ENCODE measurements around the gene LIPC.

LIPC gene

GRCh38 chr15:58520936-58521292, 89.1 kb downstream of the LIPC start:
- no peak for DNase-seq

DNA sequence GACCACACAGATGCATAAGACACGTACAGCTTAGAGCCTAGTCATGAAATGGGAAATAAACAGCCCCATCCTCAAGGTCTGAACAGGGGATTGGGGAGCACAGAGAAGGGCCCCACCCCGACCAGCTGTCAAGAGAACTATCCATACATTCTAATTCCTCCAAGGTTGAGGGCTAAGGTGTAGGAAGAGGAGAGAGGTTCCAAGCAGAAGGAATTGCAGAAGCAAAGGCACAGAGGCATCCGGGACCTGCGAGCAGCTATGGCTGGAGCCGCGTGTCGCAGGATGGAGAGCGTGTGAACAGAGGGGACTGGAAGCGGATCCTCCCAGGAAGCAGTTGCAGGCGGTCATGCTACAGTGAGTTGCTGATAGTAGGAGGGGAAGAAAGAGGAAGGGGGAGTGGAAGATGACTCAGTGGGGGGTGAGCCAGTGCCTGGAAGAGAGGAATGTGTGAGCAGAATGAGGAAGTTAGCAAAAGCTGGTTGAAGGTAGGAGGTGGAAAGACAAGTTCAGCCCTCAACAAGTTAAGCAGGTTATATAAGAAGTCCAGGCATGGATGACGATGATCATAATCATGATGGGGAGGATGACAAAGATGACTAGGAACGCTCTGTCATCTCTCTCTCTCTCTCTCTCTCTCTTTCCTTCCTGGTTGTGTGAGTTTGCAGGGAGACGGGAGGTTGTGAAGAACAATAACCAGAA, 89.7 kb downstream of the LIPC start:
- no peak for DNase-seq

DNA sequence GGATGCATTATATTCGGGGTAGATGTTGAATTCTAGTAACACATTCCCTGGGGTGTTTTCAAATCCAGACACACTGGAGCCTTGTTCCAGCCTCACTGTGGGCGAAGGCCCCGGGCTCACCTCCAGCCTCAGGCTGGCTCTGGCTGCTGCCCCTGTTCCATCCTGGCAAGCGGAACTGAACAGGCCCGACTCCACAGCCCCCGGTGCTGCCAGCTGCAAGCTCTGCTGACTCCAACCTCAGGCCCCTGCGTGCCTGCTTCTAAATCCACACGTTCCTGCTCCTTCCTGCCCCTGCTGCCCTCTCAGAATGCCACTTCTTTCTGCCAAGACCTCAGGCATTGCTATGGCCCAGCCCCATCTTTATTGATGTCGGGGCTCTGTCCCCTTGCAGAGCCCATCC, 90.6 kb downstream of the LIPC start:
- no peak for DNase-seq

DNA sequence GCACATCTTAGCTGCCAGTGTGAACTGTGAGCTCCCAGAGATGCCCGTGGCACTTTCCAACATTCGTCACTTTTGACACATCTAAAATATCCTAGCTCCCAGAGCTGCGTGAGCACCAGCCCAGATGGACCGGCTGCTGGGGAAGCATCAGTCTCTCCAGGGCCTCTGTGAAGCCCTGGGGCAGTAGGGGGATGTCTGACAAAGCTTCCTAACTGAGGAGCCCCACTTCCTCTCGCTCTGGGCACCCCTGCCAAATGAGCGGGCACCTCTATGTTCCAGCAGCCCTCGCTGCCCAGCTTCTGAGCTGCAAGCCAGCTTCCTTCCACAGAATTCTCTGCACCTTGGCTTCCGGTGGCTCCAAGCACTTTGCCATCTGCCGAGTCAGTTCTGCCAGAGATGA, 91.1 kb downstream of the LIPC start:
- DNase-seq, result no peak

DNA sequence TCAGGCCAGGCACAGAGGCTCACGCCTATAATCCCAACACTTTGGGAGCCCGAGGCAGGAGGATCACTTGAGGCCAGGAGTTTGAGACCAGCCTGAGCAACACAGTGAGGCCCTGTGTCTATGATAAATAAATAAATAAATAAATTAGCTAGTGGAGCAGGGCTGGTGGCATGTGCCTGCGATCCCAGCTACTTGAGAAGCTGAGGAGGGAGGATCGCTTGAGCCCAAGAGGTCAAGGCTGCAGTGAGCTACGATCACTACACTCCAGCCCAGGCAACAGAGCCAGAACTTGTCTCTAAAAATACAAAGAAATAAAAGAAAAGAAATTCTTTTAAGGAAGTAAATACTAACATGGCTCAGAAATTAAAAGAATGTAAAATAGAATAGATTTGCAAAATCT, 91.8 kb downstream of the LIPC start:
- no peak for DNase-seq

DNA sequence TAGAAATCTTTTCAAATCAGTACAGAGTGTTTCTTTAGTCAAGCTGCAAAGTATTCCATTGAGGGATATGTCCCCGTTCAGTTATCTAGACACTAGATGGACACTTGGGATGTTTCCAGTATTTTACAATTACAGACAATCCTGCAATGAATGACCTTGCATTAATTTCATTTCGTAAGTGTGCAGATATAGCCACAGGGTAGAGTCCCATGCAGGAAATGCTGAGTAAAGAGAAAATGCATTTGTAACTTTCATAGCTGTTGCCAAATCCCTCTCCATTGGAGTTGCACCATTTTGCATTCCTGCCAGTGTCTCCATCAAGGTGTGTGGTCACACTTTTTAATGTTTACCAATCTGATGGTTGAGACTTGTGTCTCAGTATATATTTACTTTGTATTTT, 92.5 kb downstream of the LIPC start:
- DNase-seq, result no peak

GRCh38 chr15:58525991-58526421, 94.2 kb downstream of the LIPC start:
- DNase-seq, result no peak

DNA sequence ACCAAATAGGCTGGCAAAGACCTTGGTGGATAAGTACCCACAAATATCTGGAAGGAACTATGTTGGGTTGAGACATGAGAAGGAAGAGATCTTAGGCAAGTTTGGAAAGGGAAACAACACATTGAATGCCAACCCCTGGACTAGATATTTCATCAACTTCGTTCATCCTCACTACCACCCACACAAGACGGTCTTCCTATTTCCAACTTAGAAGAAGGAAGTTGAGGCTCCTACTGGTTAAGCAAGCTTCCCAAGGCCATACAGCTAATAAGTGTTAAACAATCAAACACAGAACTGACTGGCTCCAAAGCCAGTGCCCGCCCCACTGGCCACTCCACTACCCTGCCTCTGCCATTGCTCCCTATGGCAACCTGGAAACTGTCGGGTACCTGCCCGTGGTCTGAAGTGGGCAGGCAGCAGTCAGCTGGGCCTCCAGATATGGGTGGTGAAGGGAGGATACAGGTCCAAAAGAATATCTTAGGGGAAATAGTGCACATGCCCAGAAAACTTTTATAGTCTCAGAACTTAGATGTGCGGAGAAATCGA, 94.9 kb downstream of the LIPC start:
- DNase-seq, result no peak

- DNase-seq, result no peak
These were observed 95.9 kb downstream of the LIPC start for GRCh38 chr15:58527573-58528187.

GRCh38 chr15:58528188-58528870, 96.5 kb downstream of the LIPC start:
- no peak for DNase-seq

- DNase-seq, result no peak
These were observed 97.2 kb downstream of the LIPC start for GRCh38 chr15:58529041-58529440.

DNA sequence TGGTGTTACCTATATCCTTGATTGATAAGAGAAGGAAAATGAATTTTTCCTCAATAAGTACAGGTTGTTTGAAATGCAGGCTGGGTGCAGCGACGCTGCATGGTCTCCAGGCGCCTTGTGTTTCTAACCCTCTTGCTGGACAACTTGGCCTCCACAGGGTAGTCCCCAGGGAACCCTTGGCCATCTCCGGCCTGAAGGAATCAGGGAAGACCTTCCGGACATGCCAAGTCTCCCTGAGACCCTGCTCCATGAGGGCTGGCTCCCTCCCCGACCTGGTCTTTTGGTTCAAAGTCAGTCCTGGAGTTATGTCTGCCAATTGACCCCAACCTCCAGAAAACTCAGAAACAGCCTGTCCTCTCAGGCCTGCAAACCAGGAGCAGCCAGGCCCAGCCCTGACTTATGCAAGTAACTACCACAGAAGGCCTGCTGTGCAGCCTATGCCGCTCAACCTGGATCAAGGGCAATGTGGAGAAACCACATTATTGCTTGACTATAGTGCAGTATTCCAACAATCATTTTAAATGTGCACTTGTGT, 98.3 kb downstream of the LIPC start:
- no peak for DNase-seq

DNA sequence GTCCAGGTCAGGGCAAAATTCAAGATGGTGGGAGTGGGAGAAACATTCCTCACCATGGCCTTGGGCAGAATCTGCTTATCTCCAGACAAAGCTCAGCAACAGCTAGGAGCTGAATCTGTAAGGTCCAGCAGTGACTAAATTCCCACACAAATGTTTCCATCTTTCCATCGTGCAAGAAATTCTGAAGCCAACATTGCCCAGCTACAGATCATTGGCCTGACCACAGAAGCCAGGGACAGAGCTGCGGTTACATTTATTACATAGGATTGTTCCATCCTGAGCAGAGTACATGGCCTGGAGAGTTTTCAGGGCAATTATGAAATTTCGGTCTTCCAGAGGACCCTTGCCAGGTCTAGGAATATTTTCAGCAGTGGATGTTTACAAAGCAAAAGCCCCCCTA, 100.3 kb downstream of the LIPC start:
- DNase-seq, result no peak

- DNase-seq, result no peak
These were observed 102.8 kb downstream of the LIPC start for GRCh38 chr15:58534556-58534955.

DNA sequence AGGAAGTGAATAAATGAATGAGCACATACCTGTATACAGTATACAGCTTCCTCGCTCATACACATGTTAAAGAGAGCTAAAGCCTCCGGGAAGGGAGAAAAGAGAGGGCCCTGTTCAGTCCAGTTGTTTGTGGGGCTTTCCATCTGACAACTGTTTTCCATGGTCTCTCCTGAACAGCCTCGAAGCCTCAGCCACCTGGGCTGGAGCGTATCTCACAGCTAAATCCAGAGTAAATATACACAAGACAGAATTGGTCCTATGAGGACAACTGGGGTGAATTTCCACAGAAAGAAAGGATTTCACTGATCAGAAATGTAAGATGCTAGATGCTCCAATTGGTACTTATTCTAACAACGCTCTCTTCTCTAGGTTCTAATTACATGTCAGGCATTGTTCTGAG, 103.5 kb downstream of the LIPC start:
- no peak for DNase-seq

DNA sequence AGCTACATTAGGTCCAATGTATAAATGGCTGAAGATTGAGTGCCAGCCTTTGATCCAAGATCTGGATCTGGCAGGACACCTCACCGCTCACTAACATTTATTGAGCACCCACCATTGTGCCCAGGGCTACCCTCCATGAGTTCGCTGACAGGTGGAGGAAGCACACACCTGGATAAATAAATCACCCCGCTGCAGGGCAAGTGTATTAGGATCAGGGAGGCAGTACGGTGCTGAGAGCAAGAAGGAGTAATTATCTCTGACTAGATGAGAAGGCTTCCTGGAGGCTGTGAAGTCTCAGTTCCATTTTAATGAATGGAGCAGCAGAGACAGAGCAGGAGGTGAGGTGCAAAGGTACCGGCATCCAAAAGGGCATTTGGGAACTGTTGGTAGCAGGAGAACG, 104.1 kb downstream of the LIPC start:
- no peak for DNase-seq

- no peak for DNase-seq
These were observed 104.6 kb downstream of the LIPC start for GRCh38 chr15:58536414-58536813.

- DNase-seq, result no peak
These were observed 105.2 kb downstream of the LIPC start for GRCh38 chr15:58537033-58537432.

GRCh38 chr15:58538225-58538727, 106.5 kb downstream of the LIPC start:
- DNase-seq, result no peak

GRCh38 chr15:58538901-58539300, 107.1 kb downstream of the LIPC start:
- no peak for DNase-seq

DNA sequence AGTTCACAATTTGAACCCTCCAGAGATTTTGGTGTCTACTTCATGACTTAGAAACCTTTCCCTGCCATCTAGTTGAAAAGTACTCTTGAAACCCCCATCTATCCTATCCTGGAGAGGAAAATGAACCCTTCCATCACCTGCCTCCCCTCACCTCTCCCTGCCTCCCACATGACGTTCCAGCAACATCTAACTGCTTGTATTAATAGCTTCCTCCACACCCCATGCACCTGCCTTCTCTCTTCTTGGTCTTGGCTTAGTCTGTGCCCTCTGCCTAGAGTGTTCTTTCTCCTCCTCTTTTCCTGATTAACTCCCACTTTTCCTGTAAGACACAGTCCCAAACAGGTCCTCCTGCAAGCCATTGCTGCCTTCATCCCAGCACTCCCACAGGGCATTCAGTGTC, 107.8 kb downstream of the LIPC start:
- no peak for DNase-seq

DNA sequence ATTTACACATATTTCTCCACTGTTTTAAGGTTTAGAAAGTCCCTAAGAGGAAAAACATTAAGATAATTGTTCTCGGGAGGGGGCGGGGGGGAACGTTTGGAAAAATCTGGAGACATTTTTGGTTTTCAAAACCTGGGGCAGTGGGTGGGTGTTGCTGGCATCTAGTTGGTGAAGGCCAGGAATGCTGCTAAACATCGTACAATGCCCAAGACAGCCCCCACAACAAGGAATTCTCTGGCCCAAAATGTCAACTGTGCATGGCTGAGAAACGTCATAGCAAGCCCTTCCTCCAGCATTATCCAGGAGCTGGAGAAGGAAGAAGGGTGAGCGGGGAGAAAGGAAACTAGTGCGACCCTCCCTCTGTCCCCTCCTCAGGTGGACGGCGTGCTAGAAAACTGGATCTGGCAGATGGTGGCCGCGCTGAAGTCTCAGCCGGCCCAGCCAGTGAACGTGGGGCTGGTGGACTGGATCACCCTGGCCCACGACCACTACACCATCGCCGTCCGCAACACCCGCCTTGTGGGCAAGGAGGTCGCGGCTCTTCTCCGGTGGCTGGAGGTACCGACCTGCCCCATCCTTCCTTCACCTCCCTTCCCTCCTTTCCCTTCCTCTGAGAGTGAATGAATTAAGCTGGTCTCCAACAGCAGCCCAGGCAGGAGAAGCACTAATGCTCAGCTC, 109.8 kb downstream of the LIPC start:
- DNase-seq, result no peak
